ENCODE data around the gene SATL1.

GRCh38 chrX:85114171-85114570 is 129.4 kb downstream of the SATL1 start:
- TF ChIP-seq CTCF (IDR thresholded peaks at IDR 0.05) (no peak), POLR2A (IDR thresholded peaks at IDR 0.05) (no peak)
